Measurements from ENCODE around the gene AHCYL2.

AHCYL2 gene

DNA sequence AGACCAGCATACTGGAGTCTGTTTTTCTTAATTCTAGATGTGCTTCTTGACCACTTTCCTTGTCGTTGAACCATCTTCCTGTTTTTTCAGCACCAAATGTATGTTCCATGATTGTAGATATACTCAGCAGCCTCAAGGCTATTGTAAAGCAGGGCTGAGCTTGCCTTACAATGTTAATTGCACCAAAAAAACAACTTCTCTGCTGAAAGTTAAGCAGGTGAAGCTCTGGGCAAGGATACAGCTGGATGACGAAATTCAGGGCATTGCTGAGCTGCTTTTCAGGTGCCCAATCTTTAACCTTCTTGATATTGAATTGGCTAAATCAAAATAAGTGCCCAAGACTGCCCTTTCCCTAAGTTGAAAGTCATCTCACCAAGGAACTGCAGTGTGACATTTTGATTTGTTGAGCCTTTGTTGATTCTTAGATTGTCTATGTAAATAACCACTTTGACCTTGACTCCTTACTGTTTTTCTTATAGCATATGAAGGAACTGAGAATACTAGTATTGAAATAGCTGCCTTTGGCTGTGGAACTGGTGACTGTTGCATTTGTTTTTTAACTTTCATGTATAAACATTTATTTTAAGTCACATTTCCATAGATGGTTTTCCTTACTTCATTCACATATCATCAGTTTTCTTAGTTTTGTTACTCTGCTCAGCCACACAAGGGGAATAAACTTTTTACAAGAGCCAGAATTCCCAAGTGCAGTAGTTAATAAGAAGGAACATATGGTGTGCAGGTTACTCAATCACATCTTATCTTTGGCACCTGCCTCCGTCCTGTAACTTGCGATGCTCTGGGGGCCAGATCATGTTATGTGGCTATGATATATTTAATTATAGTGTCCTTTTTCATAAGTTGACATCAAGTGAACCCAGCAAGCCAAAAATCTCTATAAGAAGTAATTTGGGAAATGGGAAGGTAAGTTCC lies 3.1 kb downstream of the AHCYL2 start:
- TF ChIP-seq, protein P1, sequence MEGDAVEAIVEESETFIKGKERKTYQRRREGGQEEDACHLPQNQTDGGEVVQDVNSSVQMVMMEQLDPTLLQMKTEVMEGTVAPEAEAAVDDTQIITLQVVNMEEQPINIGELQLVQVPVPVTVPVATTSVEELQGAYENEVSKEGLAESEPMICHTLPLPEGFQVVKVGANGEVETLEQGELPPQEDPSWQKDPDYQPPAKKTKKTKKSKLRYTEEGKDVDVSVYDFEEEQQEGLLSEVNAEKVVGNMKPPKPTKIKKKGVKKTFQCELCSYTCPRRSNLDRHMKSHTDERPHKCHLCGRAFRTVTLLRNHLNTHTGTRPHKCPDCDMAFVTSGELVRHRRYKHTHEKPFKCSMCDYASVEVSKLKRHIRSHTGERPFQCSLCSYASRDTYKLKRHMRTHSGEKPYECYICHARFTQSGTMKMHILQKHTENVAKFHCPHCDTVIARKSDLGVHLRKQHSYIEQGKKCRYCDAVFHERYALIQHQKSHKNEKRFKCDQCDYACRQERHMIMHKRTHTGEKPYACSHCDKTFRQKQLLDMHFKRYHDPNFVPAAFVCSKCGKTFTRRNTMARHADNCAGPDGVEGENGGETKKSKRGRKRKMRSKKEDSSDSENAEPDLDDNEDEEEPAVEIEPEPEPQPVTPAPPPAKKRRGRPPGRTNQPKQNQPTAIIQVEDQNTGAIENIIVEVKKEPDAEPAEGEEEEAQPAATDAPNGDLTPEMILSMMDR (IDR thresholded peaks at IDR 0.05): no peak
- H3K27me3 ChIP-seq: peaks cover 13% of the 10 kb centered on the region

DNA sequence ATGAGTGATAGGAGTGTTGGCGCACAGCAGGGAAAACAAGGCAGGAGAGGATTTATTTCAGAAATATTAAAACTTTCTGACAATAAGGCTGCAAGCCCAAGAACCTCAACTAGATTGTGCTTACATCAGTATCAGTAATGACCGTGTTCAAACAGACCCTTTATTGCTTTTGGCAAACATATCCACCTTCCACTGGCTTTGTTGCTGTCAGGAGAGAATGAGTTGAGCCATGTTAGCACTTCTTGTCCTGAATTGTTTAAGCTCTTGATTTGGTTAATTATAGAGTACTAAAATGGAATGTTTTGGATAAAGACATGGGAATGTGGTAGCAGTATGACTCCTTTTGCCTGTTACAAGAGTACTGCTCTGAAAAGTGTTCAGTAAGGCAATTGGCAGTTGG lies 3.8 kb downstream of the AHCYL2 start:
- peaks cover 19 to 20% of the 10 kb centered on the region in 2 experiments for H3K4me1 ChIP-seq (ENCODE audit: control insufficient read depth in 1 of 2, insufficient read depth in 1 of 2, low read depth in 1 of 2, low read length in 1 of 2)
- no peak overlapping the region for H3K27ac ChIP-seq
- H3K36me3 ChIP-seq: no peaks in the 10 kb centered on the region
- no peak overlapping the region for H3K4me3 ChIP-seq (ENCODE audit: low read depth in 1 of 2, low read length in 1 of 2)
- peaks cover 13% of the 10 kb centered on the region for H3K27me3 ChIP-seq
- TF ChIP-seq, protein P1 (IDR thresholded peaks at IDR 0.05): no peak
- H3K9me3 ChIP-seq: no peaks in the 10 kb centered on the region

More for the DNA sequence above, 3.1 kb downstream of the AHCYL2 start:
- Histone ChIP-seq H3K4me1 (ENCODE audit: control insufficient read depth in 1 of 2, insufficient read depth in 1 of 2, low read depth in 1 of 2, low read length in 1 of 2) (peaks cover 21 to 24% of the 10 kb centered on the region in 2 experiments), H3K36me3 (no peaks in the 10 kb centered on the region), H3K27ac (no peak overlapping the region), H3K4me3 (ENCODE audit: low read depth in 1 of 2, low read length in 1 of 2) (no peak overlapping the region), H3K9me3 (no peaks in the 10 kb centered on the region)

DNA sequence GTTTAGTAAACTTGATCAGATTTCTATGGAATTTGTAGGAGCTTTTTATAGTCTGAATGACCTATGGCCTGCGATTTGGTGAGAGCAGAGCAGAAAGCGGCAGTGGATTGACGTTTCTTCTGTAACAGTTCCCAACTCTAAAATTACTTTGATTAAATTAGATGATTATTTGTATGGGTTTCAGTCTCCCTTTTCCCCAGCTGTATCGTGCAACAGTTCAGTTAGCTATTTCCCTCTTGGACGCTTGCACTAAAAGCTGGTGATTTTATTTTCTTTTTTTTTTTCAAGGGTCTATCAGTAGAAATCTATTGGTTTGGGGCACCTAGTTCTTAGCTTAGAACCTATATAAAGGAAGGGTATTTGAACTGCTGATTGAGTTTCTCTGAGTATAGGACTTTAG lies 6.8 kb downstream of the AHCYL2 start:
- TF ChIP-seq, protein P1 (IDR thresholded peaks at IDR 0.05): no peak
- Histone ChIP-seq H3K27ac (no peak overlapping the region), H3K36me3 (no peaks in the 10 kb centered on the region), H3K27me3 (no peaks in the 10 kb centered on the region), H3K4me3 (ENCODE audit: low read depth in 1 of 2, low read length in 1 of 2) (no peak overlapping the region), H3K4me1 (ENCODE audit: control insufficient read depth in 1 of 2, insufficient read depth in 1 of 2, low read depth in 1 of 2, low read length in 1 of 2) (no peaks in the 10 kb centered on the region), H3K9me3 (no peaks in the 10 kb centered on the region)

DNA sequence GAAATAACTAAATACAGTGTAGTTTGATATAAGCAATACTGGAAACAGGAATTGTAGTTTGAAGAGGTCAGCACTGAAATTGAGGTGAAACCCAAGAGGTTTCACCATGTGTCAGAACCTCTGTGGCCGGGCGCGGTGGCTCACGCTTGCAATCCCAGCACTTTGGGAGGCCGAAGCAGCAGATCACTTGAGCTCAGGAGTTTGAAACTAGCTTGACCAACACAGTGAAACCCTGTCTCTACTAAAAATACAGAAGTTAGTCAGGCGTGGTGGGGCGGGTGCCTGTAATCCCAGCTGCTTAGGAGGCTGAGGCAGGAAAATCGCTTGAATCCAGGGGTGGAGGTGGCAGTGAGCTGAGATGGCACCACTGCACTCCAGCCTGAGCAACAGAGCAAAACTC lies 13.7 kb downstream of the AHCYL2 start:
- Histone ChIP-seq H3K27ac (no peak overlapping the region), H3K27me3 (no peaks in the 10 kb centered on the region), H3K4me3 (ENCODE audit: low read depth in 1 of 2, low read length in 1 of 2) (no peak overlapping the region), H3K9me3 (no peaks in the 10 kb centered on the region), H3K4me1 (ENCODE audit: control insufficient read depth in 1 of 2, insufficient read depth in 1 of 2, low read depth in 1 of 2, low read length in 1 of 2) (no peaks in the 10 kb centered on the region), H3K36me3 (no peaks in the 10 kb centered on the region)
- TF ChIP-seq, protein P1 (IDR thresholded peaks at IDR 0.05): no peak

DNA sequence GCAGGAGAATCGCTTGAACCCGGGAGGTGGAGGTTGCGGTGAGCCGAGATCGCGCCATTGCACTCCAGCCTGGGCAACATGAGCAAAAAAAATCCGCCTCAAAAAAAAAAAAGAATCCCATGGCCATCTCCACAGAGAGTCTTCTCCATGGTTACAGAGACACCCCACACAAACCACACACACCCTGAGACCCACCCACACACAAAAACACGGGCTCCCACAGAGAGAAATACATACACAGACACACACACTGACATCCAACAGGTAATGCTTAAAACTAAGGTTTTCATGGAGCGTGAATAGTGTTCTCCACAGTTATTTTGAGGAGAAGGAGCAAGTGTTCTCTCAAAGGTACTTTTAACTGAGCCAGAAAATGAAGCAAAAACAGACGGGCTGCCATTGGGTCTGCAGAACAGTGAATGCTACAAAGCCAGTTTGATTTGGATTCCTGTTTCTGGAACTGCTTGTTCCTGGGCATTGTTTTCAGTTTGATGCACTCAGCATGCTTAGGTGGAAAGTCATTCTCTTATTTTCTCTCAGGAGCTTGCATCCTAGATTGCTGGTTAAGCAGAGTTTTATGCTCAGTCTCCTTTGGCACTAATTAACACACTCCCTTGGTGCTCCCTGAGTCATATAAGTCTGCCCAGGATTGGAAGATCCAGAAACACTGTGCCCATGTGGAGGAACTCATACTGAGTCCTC lies 15.4 kb downstream of the AHCYL2 start:
- TF ChIP-seq, protein P1 (IDR thresholded peaks at IDR 0.05): no peak
- Histone ChIP-seq H3K36me3 (no peaks in the 10 kb centered on the region), H3K4me1 (ENCODE audit: control insufficient read depth in 1 of 2, insufficient read depth in 1 of 2, low read depth in 1 of 2, low read length in 1 of 2) (no peaks in the 10 kb centered on the region), H3K4me3 (ENCODE audit: low read depth in 1 of 2, low read length in 1 of 2) (no peak overlapping the region), H3K27me3 (no peaks in the 10 kb centered on the region), H3K27ac (no peak overlapping the region), H3K9me3 (no peaks in the 10 kb centered on the region)

Measured in neutrophil (primary cell).